NB4 (cell line): ENCODE measurements around the gene PRKCE.

Experiments
- CTCF ChIP-seq: IDR thresholded peaks from one replicate; pipeline ENCODE4 v1.5.1; 2012; ENCODE audit warnings: low read depth, low read length
- POLR2A ChIP-seq: IDR thresholded peaks from 2 replicates; pipeline ENCODE4 v1.6.1; 2011; ENCODE audit warnings: mild to moderate bottlenecking; ENCODE audit not compliant: insufficient read length; ENCODE audit errors: extremely low read depth

GRCh38 chr2:45936623-45936979 lies 285.1 kb downstream of the PRKCE start:
- no peak for TF ChIP-seq CTCF
- TF ChIP-seq POLR2A, result no peak
